Endothelial cell of umbilical vein (primary cell): ENCODE measurements around the gene KASH5. TPM values are rescaled to one million over a fixed set of nuclear protein-coding genes. Genes with fewer than 3 reads are reported as not detected.

Experiments used
- BruUV-seq: library from RNA; stranded (reverse); fragments of 400-500 nt; replicated peaks from 2 replicates; lab custom pipeline; 2021; lab: Mats Ljungman, UMichigan
- CTCF ChIA-PET: fragments of 300-600, 350-600 bp; sonication (Branson Sonifier 250); formaldehyde crosslinking; loops from one replicate; lab custom pipeline; 2021; ENCODE audit warnings: antibody characterized with exemption, inconsistent platforms; lab: Charles Lee
- POLR2A ChIA-PET: fragments of 300-600, 350-600 bp; sonication (Branson Sonifier 250); formaldehyde crosslinking; loops from one replicate; lab custom pipeline; 2021; ENCODE audit warnings: antibody characterized with exemption, inconsistent platforms; lab: Charles Lee
- DNase-seq: peaks from one replicate; pipeline ENCODE4 v3.0.0-alpha.2; 2011; ENCODE audit warnings: low read depth, low spot score
- FAIRE-seq: peaks from 2 replicates; lab custom pipeline; 2011; peaks lifted over from hg19 to GRCh38; lab: Jason Lieb, UNC
- H2AFZ ChIP-seq: 2 replicates; pipeline ENCODE4 v1.6.0; 2012; ENCODE audit warnings: low read depth, low read length, control low read depth, inconsistent platforms
- H3K27ac ChIP-seq: 2 replicates; pipeline ENCODE4 v1.5.1; 2011; ENCODE audit warnings: low read depth, mild to moderate bottlenecking, control low read depth, low read length, moderate library complexity; ENCODE audit not compliant: insufficient read depth
- H3K27me3 ChIP-seq, 2 experiments: 2 replicates each; pipeline versions ENCODE4 v1.6.0 to v1.6.1; 2011; ENCODE audit warnings: low read length in 2 of 2, mixed read lengths in 1 of 2; ENCODE audit not compliant: control insufficient read depth in 2 of 2, insufficient read depth in 2 of 2
- H3K36me3 ChIP-seq, 2 experiments: 2 replicates in 1 of 2; 3 replicates in 1 of 2; pipeline ENCODE4 v1.5.1; 2011; ENCODE audit warnings: low read length in 2 of 2, mild to moderate bottlenecking in 1 of 2, moderate library complexity in 1 of 2; ENCODE audit not compliant: control insufficient read depth in 2 of 2, insufficient read depth in 2 of 2; ENCODE audit errors: extremely low read depth in 1 of 2
- H3K4me1 ChIP-seq: 3 replicates; pipeline ENCODE4 v1.5.1; 2011; ENCODE audit warnings: mild to moderate bottlenecking, low read length; ENCODE audit not compliant: control insufficient read depth, insufficient read depth; ENCODE audit errors: extremely low read depth
- H3K4me2 ChIP-seq: 2 replicates; pipeline ENCODE4 v1.6.1; 2011; ENCODE audit warnings: low read length, control low read depth, mixed read lengths; ENCODE audit not compliant: insufficient read depth
- H3K4me3 ChIP-seq, 3 experiments: fragments of 200-600 bp in 1 of 3; sonication (generic), shearing (Covaris generic) in 1 of 3; replicated peaks in 1 of 3; 2 replicates each; pipeline ENCODE4 v1.5.1; 2011 to 2016; ENCODE audit warnings: control low read depth in 3 of 3, low read length in 3 of 3, mild to moderate bottlenecking in 2 of 3, inconsistent platforms in 1 of 3, low read depth in 1 of 3, moderate library complexity in 1 of 3; ENCODE audit not compliant: insufficient read depth in 1 of 3
- H3K79me2 ChIP-seq: 2 replicates; pipeline ENCODE4 v1.6.0; 2012; ENCODE audit warnings: low read length, inconsistent platforms; ENCODE audit not compliant: control insufficient read depth, insufficient read depth
- H3K9ac ChIP-seq: replicated peaks from 2 replicates; pipeline ENCODE3; 2011; ENCODE audit warnings: low read length, control low read depth; ENCODE audit not compliant: insufficient read depth; ENCODE audit errors: extremely low read depth
- H3K9me1 ChIP-seq: replicated peaks from 3 replicates; pipeline ENCODE4 v1.6.0; 2011; ENCODE audit warnings: mild to moderate bottlenecking, low read length; ENCODE audit not compliant: control insufficient read depth, insufficient read depth; ENCODE audit errors: extremely low read depth
- H3K9me3 ChIP-seq: replicated peaks from 2 replicates; pipeline ENCODE4 v1.5.1; 2012; ENCODE audit warnings: low read length, inconsistent platforms; ENCODE audit not compliant: control insufficient read depth, insufficient read depth
- H4K20me1 ChIP-seq: replicated peaks from 2 replicates; pipeline ENCODE3; 2011; ENCODE audit warnings: mild to moderate bottlenecking, low read length; ENCODE audit not compliant: control insufficient read depth, insufficient read depth; ENCODE audit errors: extremely low read depth
- CTCF ChIP-seq, 2 donors: IDR thresholded peaks; 1 replicate in 1 of 2; 2 replicates in 1 of 2; pipeline ENCODE4 v1.5.1; 2011; ENCODE audit warnings: low read length in 2 of 2, mild to moderate bottlenecking in 2 of 2, moderate library complexity in 2 of 2, control low read depth in 1 of 2, inconsistent platforms in 1 of 2, low read depth in 1 of 2; ENCODE audit not compliant: insufficient read depth in 1 of 2; ENCODE audit errors: extremely low read depth in 1 of 2
- EZH2 ChIP-seq: IDR thresholded peaks from 2 replicates; pipeline ENCODE4 v1.6.1; 2012; ENCODE audit warnings: borderline replicate concordance, low read depth, mild to moderate bottlenecking, moderate library complexity, low read length, inconsistent platforms; ENCODE audit not compliant: severe bottlenecking
- FOS ChIP-seq: IDR thresholded peaks from 2 replicates; pipeline ENCODE4 v1.6.1; 2011; ENCODE audit warnings: mild to moderate bottlenecking, low read length, moderate library complexity, borderline replicate concordance; ENCODE audit not compliant: insufficient read depth
- GATA2 ChIP-seq: IDR thresholded peaks from 2 replicates; pipeline ENCODE4 v1.7.0; 2011; ENCODE audit warnings: low read depth, mild to moderate bottlenecking, moderate library complexity, mixed read lengths, low read length; ENCODE audit not compliant: insufficient read length, insufficient read depth
- JUN ChIP-seq: IDR thresholded peaks from 2 replicates; pipeline ENCODE4 v1.6.1; 2011; ENCODE audit warnings: borderline replicate concordance, low read depth; ENCODE audit not compliant: insufficient read length, insufficient read depth
- MAX ChIP-seq: IDR thresholded peaks from 2 replicates; pipeline ENCODE4 v1.6.1; 2011; ENCODE audit not compliant: insufficient read depth, insufficient read length
- MYC ChIP-seq: IDR thresholded peaks from one replicate; pipeline ENCODE4 v1.6.1; 2011; ENCODE audit warnings: mild to moderate bottlenecking, low read depth, low read length
- POLR2A ChIP-seq: IDR thresholded peaks from 2 replicates; pipeline ENCODE4 v1.6.1; 2012; ENCODE audit warnings: low read depth, mild to moderate bottlenecking, control low read depth, low read length
- POLR2AphosphoS5 ChIP-seq: IDR thresholded peaks from 2 replicates; pipeline ENCODE4 v1.6.1; 2012; ENCODE audit warnings: low read depth, mild to moderate bottlenecking, control low read depth, low read length, moderate library complexity; ENCODE audit not compliant: insufficient read depth
- dilution Hi-C: fragments of 300-500 bp; cut with MboI; formaldehyde crosslinking; loops from one replicate; pipeline ENCODE4 v1.15.0; 2019; ENCODE audit warnings: low sequenced_read_pairs; ENCODE audit not compliant: extremely low pct_ligation_motif_present
- intact Hi-C: fragments of 100-400 bp; cut with micrococcal nuclease; formaldehyde crosslinking; loops from one replicate; pipeline ENCODE4 v1.10.0; 2022
- polyA plus RNA-seq, 4 experiments: library from polyadenylated mRNA; depleted of rRNA in 3 of 4; stranded (reverse) in 3 of 4; unstranded in 1 of 4; fragments of >200 nt; gene quantifications; 2 replicates each; pipeline versions ENCODE4 v1.2.1 to v1.2.3, GENCODE V29; 2011 to 2012; ENCODE audit warnings: missing spikeins in 1 of 4
- total RNA-seq: library from RNA; stranded (reverse); gene quantifications from 2 replicates; pipeline ENCODE4 v1.2.3, GENCODE V29; 2021

Gene KASH5
- total and polyA plus RNA-seq, 2 donors (not counting 3 experiments of a cell fraction or from before 2014, with no cell fraction given): 0.03 TPM; not detected in 1

GRCh38 chr19:49403404-49404187 lies 15.5 kb downstream of the KASH5 start:
- POLR2A ChIA-PET: no interaction called here

More at GRCh38 chr19:49403404-49404187, 15.5 kb downstream of the KASH5 start:
- no peak for FAIRE-seq
- H3K9me1 ChIP-seq: no peaks in the 10 kb centered on the region
- intact Hi-C loops (no loop called here), dilution Hi-C loops (no loop called here)
- H3K27me3 ChIP-seq: no peaks in the 10 kb centered on the region
- H3K9me3 ChIP-seq: no peaks in the 10 kb centered on the region
- no TSS peak for BruUV-seq
- no peak overlapping the region for H2AFZ ChIP-seq
- H4K20me1 ChIP-seq: no peaks in the 10 kb centered on the region
- no peak overlapping the region for H3K27ac ChIP-seq
- H3K4me2 ChIP-seq: no peak overlapping the region
- no peak for TF ChIP-seq JUN
- TF ChIP-seq POLR2A: no peak
- TF ChIP-seq MYC: no peak
- TF ChIP-seq POLR2AphosphoS5: no peak
- no peak for TF ChIP-seq CTCF (IDR thresholded peaks at IDR 0.05; ENCODE audit: extremely low read depth in 1 of 2, insufficient read depth in 1 of 2, low read depth in 1 of 2, low read length in 2 of 2)
- no peak for TF ChIP-seq GATA2
- TF ChIP-seq FOS: no peak
- TF ChIP-seq EZH2: no peak
- TF ChIP-seq MAX: no peak
- H3K4me1 ChIP-seq: no peaks in the 10 kb centered on the region
- H3K79me2 ChIP-seq: no peaks in the 10 kb centered on the region
- CTCF ChIA-PET: no interaction called here
- DNase-seq: no peak
- no peak overlapping the region for H3K4me3 ChIP-seq
- H3K9ac ChIP-seq: no peak overlapping the region
- H3K36me3 ChIP-seq: no peaks in the 10 kb centered on the region
